G401 (cell line): ENCODE results near the gene SLC22A13. TPM values are rescaled to one million over a fixed set of nuclear protein-coding genes. Genes with fewer than 3 reads are reported as not detected.
"Not testable (repeated sequence)": the region's sequence is repeated elsewhere in the genome, so short reads cannot be mapped to it uniquely, and the experiment has no call there.

Experiments used
- DNase-seq: peaks from one replicate; pipeline ENCODE4 v3.0.0-alpha.2; 2015; ENCODE audit warnings: low spot score
- in situ Hi-C: cut with HindIII; loops from 2 replicates; pipeline ENCODE4 v1.10.0; 2016; ENCODE audit warnings: low sequenced_read_pairs, mixed read lengths
- total RNA-seq: library from RNA; depleted of rRNA; stranded (reverse); fragments of >200 nt; shearing (Covaris generic); gene quantifications from 2 replicates; pipeline ENCODE4 v1.2.3, GENCODE V29; 2014

Gene SLC22A13
- total RNA-seq, 1 experiment from 2014 or later, result not detected

DNA sequence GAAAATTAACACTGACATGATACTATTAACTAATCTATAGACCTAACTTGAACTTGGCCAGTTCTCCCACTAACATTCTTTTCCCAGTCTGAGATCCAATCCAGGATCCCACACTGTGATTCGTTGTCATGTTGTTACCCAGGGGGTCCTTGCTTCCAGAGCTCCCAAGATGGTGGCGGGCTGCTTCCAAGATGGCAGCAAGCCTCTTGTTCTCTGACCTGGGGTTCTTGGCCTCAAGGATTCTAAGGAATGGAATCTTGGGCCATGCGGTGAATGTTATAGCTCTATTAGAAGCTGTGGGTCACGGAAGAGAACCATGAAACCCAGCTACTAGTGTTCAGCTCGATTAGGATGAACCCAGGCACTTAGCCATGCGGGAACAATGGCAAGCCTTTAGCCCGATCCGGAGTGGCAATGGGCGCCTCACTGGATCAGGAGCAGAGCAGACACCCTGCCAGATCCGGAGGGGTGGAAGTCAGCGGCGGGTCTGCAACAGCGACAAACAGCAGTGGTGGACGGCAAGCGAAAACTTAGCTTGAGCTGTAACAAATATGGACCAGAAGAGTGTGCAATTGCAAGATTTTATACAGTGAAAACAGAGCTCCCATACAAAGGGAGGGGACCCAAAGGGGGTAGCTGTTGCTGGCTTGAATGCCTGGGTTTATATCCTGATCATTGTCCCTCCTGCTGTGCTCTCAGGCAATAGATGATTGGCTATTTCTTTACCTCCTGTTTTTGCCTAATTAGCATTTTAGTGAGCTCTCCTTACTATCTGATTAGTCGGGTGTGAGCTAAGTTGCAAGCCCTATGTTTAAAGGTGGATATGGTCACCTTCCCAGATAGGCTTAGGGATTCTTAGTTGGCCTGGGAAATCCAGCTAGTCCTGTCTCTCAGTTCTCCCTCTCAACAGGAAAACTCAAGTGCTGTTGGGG, 23.9 kb downstream of the SLC22A13 start:
- in situ Hi-C loops, DNase-seq: not testable (repeated sequence)

GRCh38 chr3:38297053-38297452, 31.4 kb downstream of the SLC22A13 start:
- DNase-seq, in situ Hi-C loops: not testable (repeated sequence)

GRCh38 chr3:38297537-38297936, 31.9 kb downstream of the SLC22A13 start:
- in situ Hi-C loops, result no loop called here
- no peak for DNase-seq

DNA sequence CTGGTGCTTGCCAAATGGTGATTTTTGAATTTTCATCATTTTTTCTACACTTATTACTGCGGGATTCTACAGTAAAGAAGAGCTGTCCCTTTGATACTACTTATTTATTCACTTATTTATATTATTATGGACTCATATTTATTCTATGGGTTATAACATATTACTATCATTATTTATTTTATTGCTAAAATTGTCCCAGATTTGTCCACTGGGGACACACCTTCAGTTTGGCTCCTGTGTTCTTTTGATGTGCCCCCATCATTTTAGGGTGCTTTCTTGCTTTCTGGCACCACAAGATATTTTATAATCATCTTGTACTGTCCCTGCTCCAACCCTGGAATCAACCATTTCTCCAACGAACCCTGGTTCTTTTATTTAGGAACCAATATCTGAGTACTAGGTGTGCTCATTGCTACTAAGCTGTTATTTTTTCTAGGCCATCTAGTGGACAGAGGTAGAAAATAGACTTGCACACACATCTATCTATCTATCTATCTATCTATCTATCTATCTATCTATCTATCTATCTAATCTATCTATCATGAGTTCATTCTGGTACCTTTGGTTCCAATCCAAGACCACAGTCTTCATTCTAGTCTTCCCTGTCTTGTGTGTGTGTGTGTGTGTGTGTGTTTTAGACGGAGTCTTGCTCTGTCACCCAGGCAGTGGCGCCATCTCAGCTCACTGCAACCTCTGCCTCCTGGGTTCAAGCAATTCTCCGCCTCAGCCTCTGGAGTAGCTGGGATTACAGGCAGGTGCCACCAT, 32.5 kb downstream of the SLC22A13 start:
- peak; percentile 30 for DNase-seq
- in situ Hi-C loops, result no loop called here

GRCh38 chr3:38306941-38307340, 41.3 kb downstream of the SLC22A13 start:
- DNase-seq, result no peak
- in situ Hi-C loops, result no loop called here

DNA sequence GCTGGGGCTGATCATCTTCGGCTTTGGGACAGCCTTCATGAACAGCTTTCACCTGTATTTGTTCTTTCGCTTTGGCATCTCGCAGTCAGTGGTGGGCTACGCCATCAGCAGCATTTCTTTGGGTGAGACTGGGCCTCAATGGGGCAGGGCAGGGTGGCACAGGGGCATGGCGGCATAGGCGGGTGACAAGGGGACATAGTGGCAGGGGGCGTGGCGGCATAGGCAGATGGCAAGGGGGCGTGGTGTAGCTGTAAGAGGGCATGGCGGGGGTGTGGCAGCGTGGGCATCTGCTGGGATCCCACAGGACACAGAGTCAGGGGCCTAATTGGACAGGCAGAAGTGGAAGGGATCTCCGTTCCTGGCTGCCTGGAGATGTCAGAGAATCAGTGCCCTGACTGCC, 42.0 kb downstream of the SLC22A13 start:
- in situ Hi-C loops, result no loop called here
- DNase-seq, result no peak

DNA sequence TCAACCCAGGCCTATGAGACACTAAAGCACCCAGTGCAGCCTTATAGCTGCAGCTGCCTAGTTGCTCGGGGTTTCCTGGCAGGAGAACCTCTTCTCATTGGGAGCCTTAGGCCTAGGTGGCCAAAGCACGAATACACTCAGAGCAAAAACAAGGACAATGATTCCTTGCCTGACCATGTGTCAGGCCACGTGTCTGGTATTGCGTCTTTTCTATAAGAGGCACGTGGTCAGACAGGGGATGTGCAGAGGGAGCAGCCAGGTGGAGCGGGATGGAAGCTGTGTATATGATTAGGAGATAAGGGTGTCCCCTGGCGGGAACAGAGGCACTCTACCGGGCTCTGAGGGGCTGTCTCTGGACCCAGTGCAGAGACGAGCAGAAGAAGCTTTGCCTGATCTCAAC, 42.8 kb downstream of the SLC22A13 start:
- DNase-seq, result no peak
- in situ Hi-C loops, result no loop called here

DNA sequence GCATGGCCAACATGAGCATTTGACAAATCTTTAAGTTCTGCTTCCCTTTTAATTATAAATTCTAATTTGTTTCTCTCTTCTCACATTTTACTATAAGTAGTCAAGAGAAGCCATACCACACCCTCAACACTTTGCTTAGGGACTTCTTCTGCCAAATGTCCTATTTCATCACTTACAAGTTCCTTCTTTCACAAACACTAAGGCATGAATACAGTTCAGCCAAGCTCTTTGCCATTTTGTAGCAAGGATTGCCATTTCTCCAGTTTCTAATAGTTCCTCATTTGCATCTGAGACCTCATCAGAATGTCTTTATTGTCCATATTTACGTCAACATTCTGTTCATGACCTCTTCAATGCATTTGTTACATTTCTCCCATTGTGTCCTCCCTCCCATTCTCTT, 45.9 kb downstream of the SLC22A13 start:
- DNase-seq, result no peak
- in situ Hi-C loops, result no loop called here

DNA sequence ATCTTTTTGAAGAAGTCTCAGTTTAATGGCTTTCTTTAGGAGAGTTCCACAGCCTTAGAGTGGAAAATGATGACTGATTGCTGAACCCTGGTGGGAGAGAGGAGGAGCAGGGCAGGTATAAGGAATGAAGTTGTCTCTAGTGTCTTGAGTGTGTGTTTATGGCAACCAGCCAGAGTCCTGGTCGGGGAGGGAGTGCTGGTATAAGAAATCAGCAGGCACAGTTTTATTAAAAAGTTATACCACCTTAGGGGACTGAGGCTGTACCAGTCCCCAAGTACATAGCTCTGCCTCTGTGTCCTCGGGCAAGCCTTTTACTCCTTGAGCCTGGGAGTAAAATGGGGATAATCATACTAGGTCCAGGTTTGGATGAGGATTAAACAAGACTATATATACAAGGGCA, 46.3 kb downstream of the SLC22A13 start:
- DNase-seq, result no peak
- in situ Hi-C loops, result no loop called here

DNA sequence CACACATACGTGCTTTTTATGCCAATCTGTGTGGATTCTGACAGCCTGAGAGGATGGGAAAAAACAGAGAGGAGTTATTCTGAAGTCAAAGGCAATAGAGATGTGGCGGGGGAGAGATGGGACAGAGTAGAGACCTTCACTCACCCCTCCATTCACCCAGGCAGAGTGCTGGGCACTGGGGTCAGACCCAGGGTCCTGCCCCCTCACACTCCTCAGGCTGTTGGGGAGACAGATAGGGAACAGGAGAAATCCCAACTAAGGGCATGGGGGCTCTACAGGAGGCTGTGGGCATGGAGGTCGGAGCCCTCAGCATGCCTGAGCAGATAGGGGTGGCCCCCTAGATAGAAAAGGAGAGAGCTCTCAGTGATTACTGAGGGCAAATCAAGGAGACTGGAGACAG, 46.7 kb downstream of the SLC22A13 start:
- no peak for DNase-seq
- in situ Hi-C loops, result no loop called here

GRCh38 chr3:38313263-38313662, 47.7 kb downstream of the SLC22A13 start:
- DNase-seq, result peak; percentile 3
- in situ Hi-C loops, result no loop called here

GRCh38 chr3:38313695-38314094, 48.1 kb downstream of the SLC22A13 start:
- peak; percentile 12 for DNase-seq
- in situ Hi-C loops, result no loop called here

GRCh38 chr3:38314112-38314763, 48.6 kb downstream of the SLC22A13 start:
- in situ Hi-C loops, result no loop called here
- no peak for DNase-seq

GRCh38 chr3:38314764-38315487, 49.3 kb downstream of the SLC22A13 start:
- no peak for DNase-seq
- in situ Hi-C loops, result no loop called here

DNA sequence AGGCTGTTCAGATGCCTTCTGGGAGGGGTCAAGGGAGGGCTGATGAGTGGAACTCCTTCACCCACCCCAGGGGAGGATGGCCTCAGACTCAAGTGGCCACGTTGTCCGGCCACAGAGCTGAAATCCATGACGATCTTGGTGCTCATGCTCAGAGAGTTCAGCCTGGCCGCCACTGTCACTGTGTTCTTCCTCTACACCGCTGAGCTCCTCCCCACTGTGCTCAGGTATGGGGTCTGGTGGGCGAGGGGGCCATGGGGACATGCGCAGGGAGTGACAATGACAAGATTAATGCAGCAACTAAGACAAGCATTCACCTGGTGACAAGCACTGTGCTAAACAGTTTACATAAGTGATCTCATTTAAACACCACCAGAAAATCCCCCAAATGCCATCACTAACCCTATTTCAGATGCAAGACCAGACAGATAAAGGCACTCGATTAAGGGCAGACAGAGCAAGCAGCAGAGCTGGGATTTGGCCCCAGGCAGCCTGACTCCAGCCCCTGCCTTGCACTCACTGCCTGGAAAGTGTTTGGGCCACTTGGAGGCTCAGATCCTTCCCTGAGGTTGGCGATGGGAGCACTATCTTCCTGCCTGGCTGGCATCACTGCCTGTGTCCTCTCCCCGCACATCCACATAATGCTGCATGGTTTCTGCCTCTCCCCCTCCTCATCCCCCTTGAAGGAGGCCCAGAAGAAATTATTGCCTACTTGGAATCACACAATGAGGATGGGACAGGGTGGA, 50.0 kb downstream of the SLC22A13 start:
- no peak for DNase-seq
- in situ Hi-C loops, result no loop called here

DNA sequence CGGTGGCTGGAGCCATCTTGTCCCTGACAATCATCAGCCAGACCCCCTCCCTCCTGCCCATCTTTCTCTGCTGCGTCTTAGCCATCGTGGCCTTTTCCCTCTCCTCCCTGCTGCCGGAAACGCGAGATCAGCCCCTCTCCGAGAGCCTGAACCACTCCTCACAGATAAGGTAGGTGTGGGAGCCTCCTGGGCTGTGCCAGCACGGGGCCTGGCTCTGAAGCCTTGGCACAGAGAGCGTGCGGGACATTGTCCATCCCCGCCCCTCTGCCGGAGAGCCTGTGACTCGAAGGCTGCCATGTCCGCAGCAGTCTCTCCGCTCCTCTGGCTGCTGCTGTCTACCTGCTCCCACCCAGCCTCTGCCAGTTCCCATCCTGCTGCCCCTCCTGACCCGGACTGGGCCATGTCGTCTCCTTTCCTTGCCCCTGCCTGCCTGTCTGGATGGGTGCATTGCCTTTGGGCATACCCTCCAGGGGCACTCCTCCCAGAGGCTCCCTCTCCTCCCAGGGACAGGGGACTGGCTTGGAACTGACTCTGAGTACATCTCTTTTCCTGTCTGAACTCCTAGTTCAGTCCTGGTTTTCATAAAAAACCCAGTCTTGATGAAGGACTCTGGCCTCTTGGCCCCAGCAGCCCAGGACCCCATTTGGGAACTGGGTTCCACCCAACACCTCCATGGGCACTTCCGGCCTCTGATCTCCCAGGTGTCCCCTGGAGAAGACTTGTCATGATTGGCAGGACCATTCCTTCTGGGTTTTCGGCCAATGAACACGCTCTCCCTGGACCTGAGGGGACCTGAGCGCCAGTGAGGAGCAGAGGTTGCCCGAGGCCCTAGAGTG, 51.0 kb downstream of the SLC22A13 start:
- in situ Hi-C loops, result no loop called here
- DNase-seq, result no peak

- DNase-seq, result no peak
- in situ Hi-C loops, result no loop called here
Measured at GRCh38 chr3:38317192-38317759, 51.7 kb downstream of the SLC22A13 start.
